GM15510 (cell line): ENCODE results near the gene ATF6B.

Experiments
- POLR2A ChIP-seq: IDR thresholded peaks from 3 replicates; pipeline ENCODE4 v1.6.1; 2011; ENCODE audit warnings: borderline replicate concordance; ENCODE audit not compliant: insufficient read length; ENCODE audit errors: extremely low read depth

Gene ATF6B

GRCh38 chr6:32107406-32107805 is 20.6 kb downstream of the ATF6B start:
- no peak for TF ChIP-seq POLR2A

DNA sequence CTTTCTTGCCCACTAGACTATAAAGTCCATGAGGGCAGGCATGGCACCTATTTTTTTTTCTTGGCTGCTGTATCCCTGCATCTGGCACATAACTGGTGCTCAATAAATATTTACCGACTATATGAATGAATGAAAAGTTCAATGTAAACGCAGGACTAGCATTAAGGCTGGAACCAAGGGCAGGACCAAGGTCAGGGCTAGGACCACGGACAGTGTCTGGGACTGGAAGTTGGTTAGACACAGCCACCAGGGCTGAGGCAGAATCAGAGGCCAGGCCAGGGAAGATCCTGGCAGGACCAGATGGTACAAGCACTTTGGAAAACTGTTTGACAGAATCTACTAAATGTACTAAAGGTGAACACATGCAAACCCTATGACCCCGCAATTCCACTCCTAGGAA is 22.6 kb downstream of the ATF6B start:
- TF ChIP-seq POLR2A, result no peak

GRCh38 chr6:32102255-32102654 is 25.8 kb downstream of the ATF6B start:
- no peak for TF ChIP-seq POLR2A

DNA sequence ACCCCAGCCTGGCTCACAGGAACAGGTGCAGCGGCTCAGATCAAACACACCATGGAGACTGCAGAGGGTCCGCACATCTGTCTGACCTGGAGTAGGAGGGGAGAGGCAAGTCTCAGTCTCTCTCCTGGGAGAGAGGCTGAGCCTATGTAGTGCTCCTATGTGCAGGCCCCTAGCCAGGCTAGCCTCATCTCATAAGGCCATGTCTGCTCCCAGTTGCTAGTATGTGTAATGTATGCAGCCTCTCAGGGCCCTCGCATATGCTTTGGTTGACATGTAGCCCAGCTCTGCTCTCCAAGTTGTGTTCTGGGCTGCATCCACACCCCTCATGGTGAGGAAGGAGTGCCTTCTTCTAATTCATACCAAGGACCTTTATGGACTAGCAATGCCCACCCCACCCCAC is 30.7 kb downstream of the ATF6B start:
- no peak for TF ChIP-seq POLR2A

DNA sequence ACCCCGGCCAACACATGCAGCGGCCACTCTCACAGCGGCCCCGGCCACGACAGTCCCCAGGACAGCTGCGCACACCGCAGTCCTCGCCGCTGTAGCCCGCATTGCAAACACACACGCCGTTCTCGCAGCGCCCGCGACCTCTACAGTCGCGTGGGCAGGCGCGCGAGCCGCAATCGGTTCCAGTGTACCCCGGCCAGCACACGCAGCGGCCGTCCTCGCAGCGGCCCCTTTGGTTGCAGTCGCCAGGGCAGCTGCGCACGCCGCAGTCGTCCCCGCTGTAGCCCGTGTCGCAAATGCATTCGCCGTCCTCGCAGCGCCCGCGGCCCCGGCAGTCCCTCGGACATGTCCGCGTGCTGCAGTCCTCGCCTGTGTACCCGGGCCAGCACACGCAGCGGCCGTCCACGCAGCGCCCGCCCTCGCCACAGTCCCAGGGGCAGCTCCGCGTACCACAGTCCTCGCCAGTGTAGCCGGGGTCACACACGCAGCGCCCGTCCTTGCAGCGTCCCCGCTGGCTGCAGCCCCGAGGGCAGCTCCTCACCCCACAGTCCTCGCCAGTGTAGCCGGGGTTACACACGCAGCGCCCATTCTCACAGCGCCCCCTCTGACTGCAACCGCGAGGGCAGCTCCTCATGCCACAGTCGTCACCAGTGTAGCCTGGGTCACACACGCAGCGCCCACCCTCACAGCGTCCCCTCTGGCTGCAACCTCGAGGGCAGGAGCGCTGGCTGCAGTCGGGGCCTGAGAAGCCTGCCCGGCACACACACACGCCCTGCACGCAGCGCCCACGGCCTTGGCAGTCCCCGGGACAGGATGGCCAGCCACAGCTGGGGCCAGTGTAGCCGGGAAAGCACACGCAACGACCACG is 31.4 kb downstream of the ATF6B start:
- no peak for TF ChIP-seq POLR2A

DNA sequence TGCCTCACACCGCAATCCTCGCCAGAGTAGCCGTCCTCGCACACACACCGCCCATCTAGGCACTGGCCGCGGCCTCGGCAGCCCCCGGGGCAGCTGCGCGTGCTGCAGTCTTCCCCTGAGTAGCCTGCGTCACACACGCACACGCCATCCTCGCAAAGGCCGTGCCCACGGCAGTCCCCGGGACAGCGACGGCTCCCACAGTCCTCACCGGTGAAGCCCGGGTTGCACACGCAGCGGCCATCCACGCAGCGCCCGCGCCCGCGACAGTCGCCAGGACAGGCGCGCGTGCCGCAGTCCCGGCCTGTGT is 32.0 kb downstream of the ATF6B start:
- TF ChIP-seq POLR2A, result no peak

GRCh38 chr6:32095338-32096086 is 32.5 kb downstream of the ATF6B start:
- no peak for TF ChIP-seq POLR2A

- TF ChIP-seq POLR2A, result no peak
Measured at GRCh38 chr6:32092760-32093497, 35.1 kb downstream of the ATF6B start.

GRCh38 chr6:32089082-32089828 is 38.8 kb downstream of the ATF6B start:
- TF ChIP-seq POLR2A, result no peak

DNA sequence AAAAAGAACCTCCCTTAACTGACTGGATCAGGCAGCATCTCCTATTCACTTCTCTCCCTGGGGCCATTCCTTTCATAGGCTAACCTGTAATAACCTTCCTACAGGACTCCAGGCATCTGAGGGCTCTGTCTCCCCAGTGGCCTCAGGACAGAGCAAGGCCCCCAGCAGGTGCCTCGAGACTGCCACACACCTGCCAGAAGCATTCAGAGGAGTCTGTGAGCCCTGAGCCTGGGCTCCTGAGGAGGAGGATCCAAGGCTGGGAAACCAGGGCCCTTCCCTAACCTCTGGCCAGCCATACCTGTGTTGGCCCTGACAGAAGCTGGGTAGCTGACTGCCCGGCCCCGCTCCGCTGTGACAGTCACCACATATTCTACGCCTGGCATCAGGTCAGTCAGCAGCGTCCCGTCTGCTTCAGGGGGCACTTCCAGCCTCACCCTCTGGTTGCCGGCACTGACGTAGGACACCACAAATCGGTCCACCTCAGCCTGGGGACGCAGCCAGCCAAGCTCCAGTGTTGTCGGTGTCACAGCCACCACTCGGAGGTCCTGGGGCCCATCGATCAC is 39.5 kb downstream of the ATF6B start:
- no peak for TF ChIP-seq POLR2A

GRCh38 chr6:32087574-32088486 is 40.2 kb downstream of the ATF6B start:
- TF ChIP-seq POLR2A, result no peak

DNA sequence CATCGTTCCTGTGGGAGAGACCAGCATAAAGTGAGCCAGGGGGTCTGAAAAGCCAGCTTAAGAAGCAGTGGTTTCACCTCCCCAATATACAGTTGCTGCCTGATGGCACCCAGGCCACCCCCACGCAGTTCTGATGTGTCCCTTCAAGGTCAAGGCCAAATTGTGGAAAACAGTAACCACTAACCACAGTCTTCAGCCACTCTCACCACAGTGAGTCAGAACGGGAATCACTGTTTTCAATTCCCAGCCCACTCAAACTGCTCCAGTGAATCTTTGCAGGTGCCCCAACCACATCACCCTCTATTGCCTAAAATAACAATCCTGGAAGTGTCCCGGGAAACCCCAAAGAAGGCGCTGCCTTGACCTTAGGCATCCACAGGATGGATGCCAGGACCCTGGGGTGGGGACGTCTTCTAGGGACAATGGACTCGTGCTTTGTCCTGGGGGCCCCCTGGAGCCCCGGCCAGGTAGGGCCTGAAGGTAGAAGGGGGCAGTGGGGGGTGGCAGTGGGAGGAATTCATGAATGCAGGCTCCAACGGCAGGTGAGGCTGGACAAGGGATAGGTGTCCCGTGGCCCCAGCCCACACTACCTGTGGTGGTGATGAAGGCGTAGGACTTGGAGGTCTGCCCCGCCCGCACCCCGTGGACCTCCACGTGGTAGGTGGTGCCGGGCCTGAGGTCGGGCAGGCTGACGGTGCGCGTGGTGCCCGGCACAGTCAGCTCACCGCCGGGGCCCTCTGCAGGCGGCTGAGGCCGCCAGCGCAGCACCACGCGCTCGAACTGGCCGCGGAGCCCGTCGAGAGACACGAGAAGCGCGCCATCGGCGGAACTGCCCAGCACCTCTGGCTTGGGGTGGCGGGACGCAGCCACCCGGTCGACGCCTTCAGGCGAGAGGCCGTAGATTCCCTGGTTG is 41.1 kb downstream of the ATF6B start:
- TF ChIP-seq POLR2A, result no peak
